Measurements from ENCODE around the gene CD151.
A peak's percentile ranks its signal among the peaks of the same experiment; 100 is the strongest.

The CD151 gene

DNA sequence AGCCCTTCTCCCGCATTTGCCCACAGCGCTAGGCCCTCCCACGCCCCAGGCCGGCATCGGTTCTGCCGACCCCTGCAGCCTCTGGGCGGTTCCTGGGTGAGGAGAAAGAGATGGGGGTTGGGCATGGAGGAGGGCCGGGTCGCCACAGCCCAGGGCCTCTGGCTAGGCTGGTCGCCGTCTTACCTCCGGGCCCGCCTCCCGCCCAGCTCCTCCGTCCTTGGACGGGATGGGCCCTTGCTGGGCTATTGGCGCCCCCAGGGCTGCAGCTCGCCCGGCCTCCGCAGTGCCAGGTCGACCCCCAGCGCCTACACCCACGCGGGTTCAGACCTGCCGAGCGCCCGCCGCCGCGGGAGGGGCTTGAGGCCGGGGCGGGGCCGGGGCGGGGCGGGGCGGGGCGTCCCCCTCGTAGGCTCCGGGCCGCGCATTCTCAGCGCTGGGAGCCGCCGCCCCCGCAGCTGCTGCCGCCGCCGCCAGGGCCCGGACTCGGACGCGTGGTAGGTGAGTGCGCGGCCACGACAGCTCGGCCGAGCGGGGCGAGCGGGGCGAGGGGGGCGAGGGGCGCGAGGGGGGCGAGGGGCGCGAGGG lies at the start of gene CD151:
CD151 (plus strand) TSS at position 424 of the 585 bp plus-strand sequence. CDS start 3,118 bp downstream, outside the sequence.
- no peak for DNase-seq (ENCODE audit: low read depth in 2 of 2, low spot score in 1 of 2)

DNA sequence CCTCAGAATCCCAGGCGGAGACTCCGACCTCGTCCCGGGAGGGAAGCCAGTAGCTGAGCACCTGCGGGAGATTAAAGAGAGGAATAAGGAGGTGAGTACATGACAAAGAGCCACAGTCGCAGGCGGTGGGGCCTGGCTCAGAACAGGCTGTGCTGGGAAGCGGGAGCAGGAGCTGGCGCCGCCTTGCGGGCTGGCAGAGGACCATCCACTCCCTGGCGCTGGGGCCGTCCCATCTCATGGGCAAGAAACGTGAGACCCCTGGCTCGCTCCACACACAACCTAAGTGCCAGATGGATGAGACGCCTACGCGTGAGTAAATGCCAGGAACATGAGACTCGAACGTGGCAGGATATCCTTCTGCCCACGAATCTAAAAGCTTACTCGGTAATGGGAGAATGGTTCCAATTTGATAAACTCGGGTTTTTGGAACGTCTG lies 49.2 kb upstream of the CD151 start:
- no peak for DNase-seq (ENCODE audit: low read depth in 2 of 2, low spot score in 1 of 2)

DNA sequence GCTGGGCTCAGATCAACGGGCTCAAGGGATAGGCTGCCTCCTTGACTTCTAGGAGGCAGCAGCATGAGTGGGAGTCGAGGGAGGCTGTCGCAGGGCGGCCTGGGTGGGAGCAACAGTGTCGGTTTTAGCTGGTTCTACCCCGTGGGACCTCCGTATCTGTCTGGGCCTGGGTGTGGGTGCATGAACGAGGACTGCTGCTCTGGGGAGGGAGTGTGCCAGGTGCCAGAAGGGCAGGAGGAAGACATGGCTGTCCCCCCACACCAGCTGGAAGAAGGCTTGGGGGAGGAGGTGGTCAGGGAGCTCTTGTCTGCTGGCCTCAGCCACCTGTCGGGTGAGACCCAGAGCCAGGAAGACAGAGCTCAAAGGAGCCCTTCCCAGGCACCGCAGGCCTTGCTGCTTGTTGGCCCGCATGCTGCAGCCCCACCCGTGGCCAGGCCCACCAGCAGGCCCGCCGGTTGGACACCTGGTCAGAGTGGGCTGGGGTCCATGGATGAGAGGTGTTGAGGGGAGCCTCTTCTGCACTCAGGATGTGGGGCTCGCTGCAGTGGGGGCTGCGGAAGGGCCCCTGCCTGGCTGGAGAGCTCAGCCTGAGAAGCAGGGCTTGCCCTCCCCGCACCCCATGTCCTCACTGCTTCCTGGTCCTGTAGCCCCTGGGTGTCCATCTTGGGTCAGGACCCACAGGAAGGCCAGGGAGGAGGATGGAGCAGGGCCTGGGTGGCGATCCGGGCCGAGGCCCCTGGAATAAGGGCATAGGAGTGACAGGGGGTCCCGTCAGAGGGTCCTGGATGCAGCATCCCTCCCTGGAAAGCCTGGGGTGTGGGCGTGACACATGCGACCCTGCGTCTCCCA lies 46.3 kb upstream of the CD151 start:
- no peak for DNase-seq (ENCODE audit: low read depth in 2 of 2, low spot score in 1 of 2)

DNA sequence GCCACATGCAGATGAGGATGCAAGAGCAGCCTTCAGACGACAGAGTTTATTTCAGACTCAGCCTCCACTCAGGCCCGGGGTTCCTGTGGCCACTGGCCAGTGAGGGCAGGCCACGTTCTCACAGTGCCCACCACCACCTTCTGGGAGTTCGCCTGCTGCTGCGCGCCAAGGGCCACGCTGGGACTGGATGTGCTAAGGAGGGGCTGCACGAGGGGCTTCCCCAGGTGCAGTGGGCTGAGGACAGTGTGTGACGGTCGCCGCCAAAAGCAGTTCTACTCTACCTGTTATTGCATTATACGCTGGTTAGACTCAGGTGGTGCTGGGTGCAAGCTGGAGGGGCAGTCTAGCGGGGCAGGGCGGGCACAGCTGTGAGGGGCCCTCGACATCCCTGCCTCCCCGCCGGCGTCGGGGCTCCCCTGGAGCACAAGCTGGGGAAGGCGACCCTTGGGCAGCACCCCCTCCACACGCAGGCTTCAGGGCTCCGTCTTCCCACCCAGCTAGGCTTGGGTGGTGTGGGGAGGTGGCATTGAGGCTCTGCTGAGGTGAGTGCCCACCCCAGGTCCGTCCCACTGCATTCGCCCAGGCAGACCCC lies 45.6 kb upstream of the CD151 start:
- DNase-seq (ENCODE audit: low read depth in 2 of 2, low spot score in 1 of 2), result no peak

DNA sequence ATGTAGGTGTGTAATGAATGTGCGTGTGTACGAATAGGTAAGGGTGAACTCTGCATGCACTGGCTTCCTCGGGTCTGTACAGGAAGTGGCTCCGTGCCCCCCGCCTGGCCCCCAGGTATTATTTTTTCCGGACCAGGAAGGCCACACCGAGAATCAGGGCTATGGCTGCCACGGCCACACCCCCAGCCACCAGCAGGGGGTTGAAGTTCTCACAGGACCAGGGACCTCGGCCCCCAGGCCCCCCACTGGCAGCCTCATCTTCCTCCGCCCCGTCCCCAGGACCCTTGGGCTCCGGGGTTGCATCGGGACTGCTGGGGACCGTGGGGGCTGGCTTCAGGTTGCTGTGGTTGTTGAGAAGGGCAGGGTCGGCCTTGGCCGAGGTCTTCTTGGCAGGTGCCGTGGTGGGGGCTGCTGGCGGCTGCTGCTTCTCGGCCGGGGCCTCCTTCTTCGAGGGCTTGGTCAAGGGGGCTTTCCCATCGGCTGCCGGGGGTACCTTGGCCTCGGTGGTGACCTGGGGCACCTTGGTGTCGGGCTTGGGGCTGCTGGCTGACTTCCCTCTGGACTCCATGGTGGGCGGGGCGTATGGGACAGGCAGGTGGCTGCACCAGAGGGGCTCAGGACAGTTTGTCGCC lies 44.6 kb upstream of the CD151 start:
- no peak for DNase-seq (ENCODE audit: low read depth in 2 of 2, low spot score in 1 of 2)

DNA sequence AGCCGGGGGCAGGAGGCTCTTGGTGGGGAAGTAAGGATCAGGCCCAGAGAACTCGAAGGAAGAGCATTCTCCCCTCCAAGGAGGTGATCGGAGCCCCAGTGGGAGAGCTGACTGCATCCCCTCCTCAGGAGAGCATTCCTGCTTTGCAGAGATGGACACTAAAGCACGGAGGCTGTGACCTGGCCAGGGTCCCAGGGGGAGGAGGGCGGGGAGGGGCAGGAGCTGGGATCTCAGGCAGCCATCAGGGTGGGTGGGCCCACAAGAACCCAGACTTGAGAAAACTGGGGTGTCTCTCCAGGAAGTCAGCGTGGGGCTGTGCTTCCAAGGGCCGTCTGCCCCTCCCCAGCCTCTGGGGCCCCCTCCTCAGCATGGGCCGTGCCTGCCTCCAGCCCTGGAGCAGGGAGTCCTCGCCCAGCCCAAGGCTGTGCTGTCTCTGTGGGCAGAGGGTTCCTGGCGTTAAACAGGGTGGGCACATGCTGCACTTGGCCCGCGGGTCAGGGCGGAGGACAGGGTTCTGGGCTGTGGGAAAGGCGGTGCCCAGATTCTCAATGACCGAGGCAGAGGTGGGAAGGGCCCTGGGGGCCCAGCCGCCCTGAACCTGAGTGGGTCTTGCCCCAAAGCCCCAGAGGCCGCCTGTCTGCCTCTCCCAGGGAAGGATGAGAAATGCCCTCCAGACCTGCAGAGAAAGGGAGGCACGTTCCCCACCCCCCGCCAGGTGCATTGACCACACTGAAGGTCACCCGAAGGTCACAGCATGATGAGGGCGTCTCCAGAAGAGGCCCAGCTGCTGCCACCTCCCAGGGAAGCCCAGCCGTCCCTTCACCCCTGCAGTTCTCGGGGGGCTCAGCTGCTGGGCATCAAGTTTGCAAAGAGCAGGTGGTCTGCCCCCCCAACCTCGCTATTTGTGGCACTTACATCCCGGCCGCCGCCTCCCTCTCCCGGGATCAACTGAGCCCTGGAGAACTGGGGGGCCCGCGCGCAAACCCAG lies 43.5 kb upstream of the CD151 start:
- DNase-seq (ENCODE audit: low read depth in 2 of 2, low spot score in 1 of 2), result no peak

DNA sequence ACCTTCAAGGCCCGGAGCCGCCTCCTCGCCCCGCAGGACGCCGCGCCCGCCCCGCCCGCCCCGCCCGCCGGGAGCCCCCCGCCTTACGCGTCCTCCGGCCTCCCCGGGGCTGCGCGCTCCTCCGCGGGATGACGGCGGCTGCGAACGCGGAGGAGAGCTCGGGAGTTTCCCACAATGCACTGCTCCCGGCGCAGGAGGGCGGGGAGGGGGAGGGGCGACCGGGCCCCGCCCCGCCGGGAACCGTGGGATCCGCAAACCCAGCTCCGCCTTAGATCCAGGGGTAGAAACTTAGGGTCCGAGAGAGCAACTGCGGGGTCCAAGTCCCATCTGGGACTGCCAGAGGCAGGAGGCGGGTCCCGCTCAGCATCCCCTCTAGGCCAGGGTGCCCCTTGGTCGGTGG lies 42.8 kb upstream of the CD151 start, which contains the start of gene CEND1:
CEND1 (minus strand) TSS at position 148 of the 400 bp plus-strand sequence. CDS start 1,514 bp downstream, outside the sequence.
- no peak for DNase-seq (ENCODE audit: low read depth in 2 of 2, low spot score in 1 of 2)

DNA sequence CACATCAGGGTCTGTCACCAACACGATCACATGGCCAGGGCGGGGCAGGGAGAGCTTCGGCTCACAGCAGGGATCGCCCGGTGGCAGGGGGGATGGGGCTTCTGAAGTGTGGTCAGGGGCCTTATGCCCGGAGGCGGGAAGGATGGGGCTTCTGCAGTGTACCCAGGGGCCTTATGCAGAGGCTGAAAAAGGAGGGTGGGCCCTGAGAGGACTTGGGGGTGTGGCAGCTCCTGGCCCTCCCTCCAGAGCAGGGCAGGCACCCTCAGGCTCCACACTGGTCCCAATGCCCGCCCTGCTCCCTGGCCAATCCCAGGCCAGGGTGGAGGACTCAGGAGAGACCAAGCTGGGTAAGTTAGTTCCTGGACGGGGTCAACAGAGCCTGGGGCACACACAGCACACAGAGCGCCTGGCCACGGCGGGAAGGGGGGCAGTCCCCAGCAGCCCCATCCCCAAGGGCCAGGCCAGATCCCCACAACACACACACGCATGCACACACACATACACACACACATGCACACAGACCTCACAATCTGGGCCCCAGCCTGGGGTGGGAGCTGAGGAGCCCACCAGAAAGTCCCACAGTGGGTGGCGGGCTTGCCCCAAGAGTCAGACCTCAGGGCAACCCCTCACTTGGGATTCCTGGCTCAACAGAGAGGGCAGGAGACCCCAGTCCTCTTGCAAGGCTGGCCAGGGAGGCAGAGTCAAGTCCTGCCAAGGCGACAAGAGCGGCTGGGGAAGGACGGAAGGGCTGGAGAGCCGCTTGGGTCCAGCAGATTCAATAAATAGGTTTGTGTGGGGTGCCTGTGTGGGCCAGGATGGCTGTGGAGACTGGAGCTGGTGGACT lies 41.8 kb upstream of the CD151 start:
- DNase-seq (ENCODE audit: low read depth in 2 of 2, low spot score in 1 of 2), result no peak

DNA sequence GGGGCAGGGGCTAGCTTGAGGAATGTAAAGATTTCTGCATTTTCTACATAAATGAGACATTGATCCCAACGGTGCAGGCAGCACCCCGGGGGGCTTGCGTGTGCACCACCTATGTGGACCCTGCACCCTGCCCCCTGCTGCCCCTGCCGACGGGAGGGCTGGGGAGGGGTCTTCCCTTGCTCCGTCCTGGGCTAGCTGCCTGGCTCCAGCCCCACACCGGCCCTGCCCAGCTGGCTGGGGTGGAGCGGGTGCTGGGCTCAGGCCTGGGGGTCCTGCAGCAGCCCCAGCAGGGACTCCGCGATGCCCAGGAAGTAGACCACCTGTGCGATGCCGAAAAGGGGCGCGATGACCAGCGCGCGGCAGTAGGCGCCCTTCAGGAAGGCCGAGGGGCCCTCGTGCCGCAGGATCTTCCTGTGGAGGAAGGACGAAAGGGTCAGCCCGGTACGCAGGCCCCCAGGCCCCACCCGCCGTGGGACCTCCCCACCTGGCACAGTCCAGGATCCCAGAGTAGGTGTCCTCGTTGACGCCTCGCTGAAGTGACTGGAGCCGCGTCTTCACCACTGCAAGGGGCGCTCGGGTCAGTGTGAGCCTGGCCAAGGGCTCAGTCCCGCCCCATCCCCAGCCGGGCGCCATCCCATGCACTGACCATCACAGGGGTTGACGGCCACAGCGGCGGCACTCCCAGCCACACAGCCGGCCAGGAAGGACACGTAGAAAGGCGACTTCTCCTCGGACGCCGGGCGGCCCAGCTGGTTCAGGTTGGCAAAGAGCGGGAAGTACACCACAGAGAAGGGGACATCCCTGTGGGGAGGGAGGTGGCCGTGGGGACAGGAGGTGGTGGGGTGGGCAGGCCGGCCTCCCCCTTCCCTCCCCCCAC lies 40.9 kb upstream of the CD151 start:
- DNase-seq (ENCODE audit: low read depth in 2 of 2, low spot score in 1 of 2), result no peak

DNA sequence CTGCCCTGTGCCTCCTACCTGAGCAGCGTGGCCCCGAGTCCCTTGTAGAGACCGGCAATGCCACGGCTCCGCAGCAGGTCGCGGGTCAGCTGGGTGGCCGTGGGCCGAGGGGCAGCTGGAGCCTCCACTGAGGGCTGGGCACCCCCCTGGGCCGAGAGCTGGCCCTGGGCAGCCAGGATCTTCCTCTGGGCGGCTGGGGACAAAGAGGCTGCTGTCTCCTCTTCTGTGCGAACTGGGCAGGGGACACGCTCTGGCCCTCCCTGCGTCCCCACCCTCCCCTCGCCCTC lies 40.3 kb upstream of the CD151 start:
- DNase-seq (ENCODE audit: low read depth in 2 of 2, low spot score in 1 of 2), result no peak

DNA sequence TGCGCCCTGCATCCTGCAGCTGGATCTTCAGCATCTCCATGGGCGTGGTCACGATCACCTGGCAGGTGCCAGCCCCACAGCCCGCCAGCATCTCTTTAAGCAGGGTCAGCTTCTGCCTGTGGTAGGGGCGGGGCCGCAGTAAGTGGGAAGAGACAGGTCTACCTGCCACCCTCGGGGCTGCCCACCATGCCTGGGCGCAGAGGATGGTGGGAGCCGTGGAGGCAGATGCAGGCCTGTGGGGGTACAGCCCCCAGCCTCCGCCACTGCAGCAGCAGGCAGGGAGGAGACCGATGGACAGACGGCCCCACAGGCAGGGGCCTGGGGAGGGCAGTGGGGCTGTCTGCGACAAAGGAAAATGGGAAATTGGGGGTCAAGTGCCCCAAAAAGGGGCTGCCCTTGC lies 39.9 kb upstream of the CD151 start:
- DNase-seq (ENCODE audit: low read depth in 2 of 2, low spot score in 1 of 2), result no peak

DNA sequence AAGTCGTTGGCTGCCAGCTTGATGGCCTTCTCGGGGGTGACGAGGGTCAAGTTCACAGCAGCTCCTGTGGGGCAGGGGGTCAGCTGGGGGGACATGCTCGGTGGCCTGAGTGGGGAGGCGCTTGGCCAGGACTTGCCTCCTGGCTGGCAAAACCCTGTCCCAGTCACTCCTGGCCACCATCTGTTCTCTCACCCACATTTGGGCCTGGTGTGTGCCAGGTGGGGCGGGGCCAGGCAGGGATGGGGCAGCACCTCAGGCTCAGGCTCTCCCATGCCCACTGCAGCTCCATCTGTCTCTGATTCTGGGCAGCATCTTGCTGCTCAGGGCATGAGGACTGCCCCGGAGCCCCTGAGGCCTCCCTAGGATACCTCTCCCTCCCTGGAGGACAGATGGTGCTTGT lies 39.2 kb upstream of the CD151 start:
- no peak for DNase-seq (ENCODE audit: low read depth in 2 of 2, low spot score in 1 of 2)

DNA sequence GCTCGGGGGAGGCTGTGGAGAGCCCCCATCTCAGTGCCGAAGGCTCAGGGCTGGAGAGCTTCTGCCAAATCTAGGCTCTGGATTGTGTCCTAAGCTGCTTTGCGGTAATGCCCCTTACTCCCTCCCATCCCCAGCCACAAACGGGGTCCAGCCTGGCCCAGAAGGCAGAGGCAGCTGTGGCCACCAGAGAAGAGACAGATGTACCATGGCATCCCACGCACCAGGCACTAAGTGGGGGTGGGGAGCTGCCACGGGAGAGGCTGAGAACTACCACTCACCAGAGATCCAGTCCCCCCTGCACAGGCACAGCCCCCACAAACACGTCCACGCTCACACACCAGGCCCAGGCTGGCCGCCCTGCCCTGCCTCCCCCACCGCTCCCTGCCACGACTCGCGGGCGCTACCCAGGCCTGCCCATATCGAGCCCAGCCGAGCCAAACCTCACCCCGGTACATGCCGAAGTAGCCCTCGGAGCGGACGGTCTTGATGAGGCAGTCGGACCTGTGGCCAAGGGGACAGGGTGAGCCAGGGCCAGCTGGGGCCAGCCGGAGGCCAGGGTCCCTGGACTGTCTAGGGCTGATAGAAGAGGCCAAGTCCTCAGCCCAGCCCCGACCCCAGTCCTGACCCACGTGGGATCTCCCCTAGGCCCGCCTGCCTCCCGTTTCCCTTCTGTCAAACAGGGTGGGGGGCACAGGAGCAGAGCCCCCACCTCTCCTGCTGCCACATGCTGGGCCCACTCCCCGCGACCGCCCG lies 38.6 kb upstream of the CD151 start:
- no peak for DNase-seq (ENCODE audit: low read depth in 2 of 2, low spot score in 1 of 2)

DNA sequence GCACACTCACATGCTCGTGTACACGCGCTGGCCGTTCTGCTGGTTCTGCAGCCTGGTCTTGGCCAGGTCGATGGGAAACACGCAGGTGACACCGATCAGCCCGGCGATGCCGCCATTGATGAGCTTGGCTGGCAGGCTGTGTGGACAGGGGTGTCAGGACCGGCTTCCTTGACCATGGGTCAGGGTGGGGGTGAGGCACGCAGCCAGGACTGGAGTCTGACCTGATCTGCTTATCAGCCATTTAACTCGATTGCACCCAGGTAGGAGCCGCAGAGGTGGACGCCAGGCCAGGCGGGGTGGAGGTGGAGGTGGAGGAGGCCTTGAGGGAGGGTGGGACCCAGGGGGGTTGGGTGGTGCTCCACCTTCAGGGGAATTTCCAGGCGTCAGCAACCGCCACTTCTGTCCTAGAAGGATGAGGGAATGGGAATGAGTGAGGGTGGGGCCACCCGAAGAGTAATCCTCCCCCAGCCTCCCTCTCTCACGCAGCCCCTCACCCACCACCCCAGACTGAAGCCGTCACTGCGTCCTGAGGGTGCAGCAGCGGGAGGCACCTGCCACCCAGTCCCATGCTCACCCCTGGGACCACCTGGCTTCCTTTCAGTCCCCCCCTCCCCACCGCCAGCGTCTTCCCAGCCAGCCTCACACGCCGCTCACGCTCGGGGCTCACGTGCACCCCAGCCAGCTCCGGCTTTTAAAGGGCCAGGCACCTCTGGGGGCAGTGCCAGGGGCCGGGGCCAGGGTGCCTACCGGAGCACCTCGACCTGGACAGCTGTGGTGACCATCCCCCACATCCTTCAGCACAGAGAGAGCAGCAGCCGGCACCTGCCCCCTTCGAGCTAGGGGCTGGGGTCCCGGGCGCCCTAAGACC lies 37.8 kb upstream of the CD151 start:
- no peak for DNase-seq (ENCODE audit: low read depth in 2 of 2, low spot score in 1 of 2)

DNA sequence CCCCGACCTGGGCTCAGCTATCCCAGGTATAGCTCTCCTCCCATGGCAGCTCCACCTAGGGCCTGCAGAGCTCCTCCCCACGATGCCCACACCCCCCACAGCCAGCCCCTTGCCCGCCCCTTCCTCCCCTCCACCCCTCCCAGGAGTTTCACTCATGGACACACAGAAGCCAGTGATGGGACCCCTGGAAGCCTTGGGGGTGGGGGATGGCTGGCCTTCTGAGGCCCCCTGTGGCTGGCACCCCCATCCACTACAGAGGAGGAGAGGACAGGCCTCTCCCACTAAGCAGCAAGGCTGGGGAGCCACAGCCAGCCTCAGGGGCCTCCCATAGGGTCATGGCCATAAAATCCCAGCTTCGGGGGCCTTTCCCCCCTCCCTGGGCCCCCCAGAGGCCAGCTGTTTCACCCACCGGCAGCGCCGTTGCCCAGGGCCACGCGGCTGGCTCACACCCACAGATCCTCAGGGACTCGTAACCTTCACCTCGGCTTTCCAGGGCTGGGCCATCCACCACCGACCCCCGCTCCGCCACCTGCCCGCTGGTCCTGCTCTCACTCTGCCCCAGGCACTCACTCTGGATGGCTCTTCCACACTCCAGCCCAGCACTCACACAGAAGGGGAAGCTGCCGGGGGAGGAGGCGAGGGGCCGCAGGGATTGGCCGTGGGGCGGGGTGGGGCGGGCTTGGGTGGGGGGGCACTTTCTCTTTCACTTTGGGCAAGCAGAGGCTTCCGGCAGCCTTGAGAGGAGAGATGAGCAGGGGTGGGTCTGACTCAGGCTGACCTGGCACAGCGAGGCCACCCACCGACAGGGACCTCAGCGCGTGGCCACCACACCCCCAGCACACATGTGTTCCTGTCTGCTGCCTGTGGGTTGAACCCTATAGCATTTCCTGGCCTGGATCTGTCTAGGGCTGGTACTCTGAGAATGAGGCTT lies 36.9 kb upstream of the CD151 start:
- DNase-seq (ENCODE audit: low read depth in 2 of 2, low spot score in 1 of 2), result peak; percentile 62 to 77
